ENCODE results near the gene PDSS1.
A peak's percentile ranks its signal among the peaks of the same experiment; 100 is the strongest.

PDSS1 gene

DNA sequence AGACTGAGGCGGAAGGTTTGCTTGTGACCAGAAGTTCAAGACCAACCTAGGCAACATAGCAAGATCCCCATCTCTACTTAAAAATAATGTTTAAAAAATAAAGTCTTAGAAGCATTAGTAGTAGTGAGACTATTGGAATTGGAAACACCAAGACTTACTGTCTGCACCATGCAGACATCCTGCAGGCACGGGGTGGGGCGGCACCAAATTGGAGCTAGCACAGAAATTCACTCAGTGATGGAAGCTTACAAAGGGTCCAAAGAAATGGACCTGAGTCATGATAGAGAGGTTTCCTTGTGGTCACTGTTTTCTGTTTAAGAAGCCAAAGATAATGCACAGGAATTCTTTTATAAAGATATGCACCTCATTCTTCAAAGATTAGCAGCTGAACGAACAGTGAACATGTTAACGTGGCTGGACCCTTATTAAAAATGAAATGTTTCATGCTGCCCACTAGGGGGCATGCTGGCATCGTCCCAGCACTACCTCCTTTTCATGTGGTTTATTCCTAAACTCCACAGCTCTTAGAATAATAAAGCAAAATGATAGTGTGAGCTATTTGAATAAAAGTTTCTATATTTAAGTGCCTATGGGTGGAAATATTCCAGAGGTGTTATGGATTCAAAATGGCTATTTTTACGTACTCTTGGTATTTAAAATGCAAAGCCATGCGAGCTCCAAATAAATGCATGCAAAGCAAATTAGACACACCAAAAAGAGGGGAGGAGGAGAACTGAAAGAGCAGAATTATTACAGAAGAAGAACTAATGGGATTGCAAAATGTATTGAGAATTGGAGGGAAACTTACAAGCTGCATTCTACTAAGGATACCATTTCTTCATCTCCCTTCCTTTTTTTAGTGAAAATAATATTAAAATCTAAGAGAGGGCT lies 28.6 kb downstream of the PDSS1 start:
- peak; percentile 75 for TF ChIP-seq CTCF (IDR thresholded peaks at IDR 0.05)

GRCh38 chr10:26727005-26727404 lies 29.5 kb downstream of the PDSS1 start:
- no peak for TF ChIP-seq CTCF (IDR thresholded peaks at IDR 0.05)

- TF ChIP-seq CTCF (IDR thresholded peaks at IDR 0.05): peak; percentile 20; the same call in 1 of the 2 replicates
These were observed 31.5 kb downstream of the PDSS1 start for GRCh38 chr10:26728957-26729356.

DNA sequence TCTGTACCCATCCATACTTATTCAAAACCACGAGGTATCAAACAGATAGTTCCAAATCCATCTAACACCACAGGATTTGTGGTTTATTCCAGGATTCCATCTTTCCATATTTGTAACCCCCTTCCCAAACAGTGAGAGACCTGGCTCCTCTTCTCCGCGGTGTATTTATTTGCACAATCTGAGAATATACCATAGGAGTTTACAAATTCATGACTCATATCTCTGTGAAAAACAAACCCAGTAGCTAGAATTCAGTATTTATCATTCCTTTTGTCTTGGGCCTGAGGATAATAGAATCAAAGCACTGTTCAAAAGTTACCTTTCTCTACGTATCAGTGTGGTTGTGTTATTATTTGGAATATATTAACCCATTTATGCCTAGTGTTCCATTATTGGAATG lies 31.9 kb downstream of the PDSS1 start:
- no peak for TF ChIP-seq CTCF (IDR thresholded peaks at IDR 0.05)

DNA sequence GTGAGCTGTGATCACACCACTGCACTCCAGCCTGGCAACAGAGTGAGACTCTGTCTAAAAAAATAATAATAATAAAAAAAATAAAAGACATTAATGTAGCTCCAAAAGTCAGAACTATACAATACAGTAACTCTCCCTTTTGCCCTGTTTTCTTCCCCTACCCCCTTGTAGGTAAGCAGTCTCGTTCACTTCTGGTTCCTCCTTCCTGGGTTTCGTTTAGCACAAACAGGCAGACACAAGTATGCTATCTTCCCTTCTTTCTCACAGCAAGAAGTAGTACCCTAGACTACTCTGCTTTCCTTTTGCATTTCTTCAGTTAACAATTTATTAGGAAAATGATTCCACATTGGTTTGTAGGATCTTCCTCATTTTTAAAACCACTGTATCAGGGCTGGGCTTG lies 33.1 kb downstream of the PDSS1 start:
- TF ChIP-seq CTCF (IDR thresholded peaks at IDR 0.05): no peak

- no peak for TF ChIP-seq CTCF (IDR thresholded peaks at IDR 0.05)
These were observed 36.5 kb downstream of the PDSS1 start for GRCh38 chr10:26733750-26734568.

DNA sequence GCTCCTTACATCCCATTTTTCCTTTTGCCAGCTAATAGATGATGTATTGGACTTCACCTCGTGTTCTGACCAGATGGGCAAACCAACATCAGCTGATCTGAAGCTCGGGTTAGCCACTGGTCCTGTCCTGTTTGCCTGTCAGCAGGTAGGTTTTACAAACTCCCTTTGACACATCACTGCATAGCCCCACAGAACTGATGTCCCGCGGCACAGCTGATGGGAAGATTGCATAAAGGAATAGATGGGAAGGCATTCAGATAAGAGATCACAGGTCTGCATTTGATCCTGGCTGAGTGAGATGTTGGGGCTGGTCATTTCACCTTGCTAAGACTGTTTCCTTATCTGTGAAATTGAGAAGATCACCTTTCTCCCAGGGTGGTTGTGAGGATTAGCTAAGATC lies 37.9 kb downstream of the PDSS1 start:
- TF ChIP-seq CTCF (IDR thresholded peaks at IDR 0.05): no peak

All from LNCAP (cell line).